HG02852 (cell line): ENCODE measurements around the gene ZNF503.

ENCODE experiments used
- ATAC-seq: cut with Tn5 transposase; IDR thresholded peaks from one replicate; pipeline ENCODE4 v1.9.1; 2021; ENCODE audit warnings: mild to moderate bottlenecking, moderate library complexity; ENCODE audit not compliant: unreplicated experiment

The ZNF503 gene

GRCh38 chr10:75432176-75432575 lies 30.6 kb upstream of the ZNF503 start:
- ATAC-seq: no peak

DNA sequence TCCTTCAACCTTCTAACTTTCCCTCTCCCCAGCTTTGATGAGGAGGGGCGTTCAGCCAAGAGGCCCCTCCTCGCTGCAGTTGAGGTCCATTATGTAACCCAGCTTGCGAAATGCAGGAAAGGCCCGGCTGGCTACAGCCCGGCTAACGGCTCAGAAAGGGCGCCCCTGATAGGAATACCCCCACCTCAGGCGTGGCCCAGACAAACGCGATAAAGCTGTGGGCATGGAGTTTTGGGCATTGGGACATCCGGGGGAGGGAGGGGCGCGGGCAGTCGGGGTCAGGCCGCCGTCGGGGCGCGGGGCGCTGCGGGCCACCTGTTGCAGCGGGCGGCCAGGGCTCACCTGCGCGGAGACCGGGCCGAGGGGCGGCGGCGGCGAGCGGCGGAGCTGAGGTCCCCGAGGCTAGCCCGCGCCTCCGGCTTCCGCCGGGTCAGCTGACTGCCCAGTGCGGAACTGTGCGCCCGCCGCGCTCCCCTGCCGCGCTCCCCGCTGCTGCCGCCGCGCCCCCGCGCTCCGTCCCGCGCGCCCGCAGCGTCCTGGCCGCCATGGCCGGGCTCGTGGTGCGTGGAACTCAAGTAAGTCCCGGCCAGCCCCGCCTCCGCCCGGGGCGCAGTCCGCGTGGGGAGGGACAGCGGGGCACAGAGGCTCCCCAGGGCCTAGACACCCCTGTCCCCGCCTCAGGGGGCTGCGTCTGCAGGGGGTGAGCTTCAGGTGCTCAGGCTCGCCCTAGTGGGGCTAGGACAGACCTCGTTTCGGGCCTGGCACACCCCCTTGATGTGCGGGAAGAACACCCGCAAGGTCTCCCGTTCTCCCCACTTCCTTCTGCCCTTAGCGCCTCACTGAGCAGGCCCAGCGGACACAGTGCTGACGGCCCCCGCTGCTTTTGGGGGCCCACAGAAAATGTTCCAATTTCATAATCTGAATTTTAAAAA lies 29.9 kb upstream of the ZNF503 start, which contains the start of gene LRMDA:
Gene LRMDA, plus strand, starts transcription at position 445 of the 932 bp plus-strand sequence.
- ATAC-seq: no peak

- ATAC-seq: no peak
These were observed 28.6 kb upstream of the ZNF503 start for GRCh38 chr10:75430000-75430763.

DNA sequence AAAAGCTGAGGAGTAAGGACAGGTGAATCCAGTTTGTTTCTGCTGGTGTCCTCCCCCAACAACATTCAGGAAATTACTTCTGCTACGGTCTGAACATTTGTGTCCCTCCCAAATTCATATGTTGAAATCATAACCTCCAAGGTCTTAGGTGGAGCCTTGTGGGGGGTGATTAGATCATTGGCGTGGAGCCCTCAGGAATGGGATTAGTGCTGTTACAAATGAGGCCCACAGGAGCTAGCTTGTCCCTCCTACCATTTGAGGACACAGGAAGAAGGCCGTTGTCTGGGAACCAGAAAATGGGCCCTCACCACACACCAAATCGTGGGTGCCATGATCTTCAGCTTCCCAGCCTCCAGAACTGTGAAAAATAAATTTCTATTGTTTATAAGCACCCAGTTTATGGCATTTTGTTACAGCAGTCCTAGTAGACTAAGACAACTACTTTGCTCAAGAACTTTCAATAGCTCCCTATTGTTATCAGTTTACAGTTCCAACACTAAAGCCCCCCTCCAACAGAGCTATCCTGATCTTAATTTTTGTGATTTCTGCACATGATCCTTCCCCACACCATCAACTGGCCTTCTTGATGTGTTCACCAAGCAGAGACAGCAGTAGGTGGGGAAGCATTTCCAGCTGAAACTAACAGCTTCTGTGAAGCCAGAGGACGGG lies 27.7 kb upstream of the ZNF503 start:
- no peak for ATAC-seq

- ATAC-seq: no peak
These were observed 27.0 kb upstream of the ZNF503 start for GRCh38 chr10:75428434-75429158.

GRCh38 chr10:75427951-75428350 lies 26.4 kb upstream of the ZNF503 start:
- no peak for ATAC-seq

DNA sequence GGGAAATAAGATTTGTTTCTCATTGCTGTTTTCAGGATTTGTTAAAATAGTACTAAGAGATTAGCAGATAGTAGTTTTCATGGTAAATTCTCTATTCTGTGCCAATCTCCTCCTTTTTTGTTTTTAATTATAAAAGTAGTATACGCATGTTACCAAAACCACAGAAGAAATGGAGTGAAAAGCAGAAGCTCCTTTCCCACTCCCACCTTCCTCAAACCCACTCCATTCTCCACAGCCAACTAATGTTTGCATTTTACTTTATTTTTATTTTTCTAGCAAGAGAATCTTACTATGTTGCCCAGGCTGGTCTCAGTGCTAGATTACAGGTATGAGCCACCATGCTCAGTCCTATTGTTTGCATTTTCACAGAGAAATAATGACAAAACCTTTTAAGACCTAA lies 25.3 kb upstream of the ZNF503 start:
- ATAC-seq: no peak

DNA sequence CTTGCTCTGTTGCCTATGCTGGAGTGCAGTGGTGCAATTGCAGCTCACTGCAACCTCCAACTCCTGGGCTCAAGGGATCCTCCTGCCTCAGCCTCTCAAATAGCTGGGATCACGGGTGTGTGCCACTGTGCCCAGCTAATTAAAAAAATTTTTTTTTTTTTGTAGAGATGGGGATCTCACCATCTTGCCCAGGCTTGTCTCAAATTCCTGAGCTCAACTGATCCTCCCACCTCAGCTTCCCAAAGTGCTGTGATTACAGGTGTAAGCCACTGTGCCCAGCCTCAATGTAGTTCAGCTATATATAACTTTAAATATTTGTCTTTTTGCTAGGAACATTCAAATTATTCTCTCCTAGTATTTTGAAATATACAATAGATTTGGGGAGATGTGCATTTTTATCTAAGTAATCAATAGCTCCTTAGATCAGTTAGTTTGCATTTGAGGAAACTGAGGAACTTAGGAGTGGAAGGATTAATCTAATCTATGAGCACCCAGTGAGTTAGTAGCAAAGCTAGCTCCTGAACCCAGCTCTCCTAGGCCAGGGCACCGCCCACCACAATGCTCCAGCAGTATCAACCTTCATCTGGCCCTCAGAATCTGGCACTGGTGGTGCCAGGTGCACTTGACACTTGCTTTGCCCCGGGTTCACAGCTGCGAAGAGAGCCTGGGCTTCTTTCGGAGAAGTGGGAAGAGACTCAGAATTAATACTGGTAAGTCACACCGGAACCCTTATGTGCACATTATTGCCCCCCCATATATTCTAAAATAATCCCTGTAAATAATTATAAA lies 23.9 kb upstream of the ZNF503 start:
- ATAC-seq: no peak

- ATAC-seq: no peak
These were observed 23.0 kb upstream of the ZNF503 start for GRCh38 chr10:75424571-75424970.

DNA sequence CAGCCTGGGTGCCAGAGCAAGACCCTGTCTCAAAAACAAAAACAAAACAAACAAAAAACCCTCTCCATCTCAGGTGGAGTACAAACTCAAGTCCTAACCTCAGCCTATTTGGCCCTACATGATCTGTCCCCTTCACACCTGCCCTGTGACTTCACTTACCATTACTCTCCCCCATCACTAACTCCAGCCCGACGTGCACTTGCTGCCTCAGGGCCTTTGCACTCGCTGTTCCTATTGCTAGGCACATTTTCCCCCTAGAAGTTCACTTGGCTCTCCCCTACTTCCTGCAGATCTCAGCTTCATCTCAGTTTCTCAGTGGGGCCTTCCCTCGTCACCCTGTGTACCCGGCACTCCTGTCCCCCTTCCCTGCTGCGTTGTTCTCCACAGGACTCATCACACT lies 21.3 kb upstream of the ZNF503 start:
- ATAC-seq: no peak

- no peak for ATAC-seq
These were observed 17.1 kb upstream of the ZNF503 start for GRCh38 chr10:75418712-75419111.

GRCh38 chr10:75418293-75418692 lies 16.7 kb upstream of the ZNF503 start:
- no peak for ATAC-seq

- ATAC-seq: no peak
These were observed 16.0 kb upstream of the ZNF503 start for GRCh38 chr10:75417522-75417927.

DNA sequence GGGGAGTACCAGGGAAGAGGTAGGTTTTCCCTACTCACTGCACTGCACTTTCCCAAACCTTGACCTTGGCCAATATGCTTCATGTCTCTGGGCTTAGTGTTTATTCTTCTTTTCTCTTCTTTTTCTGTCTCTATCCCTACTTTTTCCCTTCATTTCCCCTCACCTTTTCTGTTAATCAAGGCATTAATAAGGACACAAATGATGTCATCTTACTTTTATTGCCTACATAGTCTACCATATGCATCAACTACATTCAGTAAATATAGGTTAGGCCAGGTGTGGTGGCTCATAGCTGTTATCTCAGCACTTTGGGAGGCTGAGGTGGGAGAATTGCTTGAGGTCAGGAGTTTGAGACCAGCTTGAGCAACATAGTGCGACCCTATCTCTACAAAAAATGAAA lies 13.0 kb upstream of the ZNF503 start:
- no peak for ATAC-seq

DNA sequence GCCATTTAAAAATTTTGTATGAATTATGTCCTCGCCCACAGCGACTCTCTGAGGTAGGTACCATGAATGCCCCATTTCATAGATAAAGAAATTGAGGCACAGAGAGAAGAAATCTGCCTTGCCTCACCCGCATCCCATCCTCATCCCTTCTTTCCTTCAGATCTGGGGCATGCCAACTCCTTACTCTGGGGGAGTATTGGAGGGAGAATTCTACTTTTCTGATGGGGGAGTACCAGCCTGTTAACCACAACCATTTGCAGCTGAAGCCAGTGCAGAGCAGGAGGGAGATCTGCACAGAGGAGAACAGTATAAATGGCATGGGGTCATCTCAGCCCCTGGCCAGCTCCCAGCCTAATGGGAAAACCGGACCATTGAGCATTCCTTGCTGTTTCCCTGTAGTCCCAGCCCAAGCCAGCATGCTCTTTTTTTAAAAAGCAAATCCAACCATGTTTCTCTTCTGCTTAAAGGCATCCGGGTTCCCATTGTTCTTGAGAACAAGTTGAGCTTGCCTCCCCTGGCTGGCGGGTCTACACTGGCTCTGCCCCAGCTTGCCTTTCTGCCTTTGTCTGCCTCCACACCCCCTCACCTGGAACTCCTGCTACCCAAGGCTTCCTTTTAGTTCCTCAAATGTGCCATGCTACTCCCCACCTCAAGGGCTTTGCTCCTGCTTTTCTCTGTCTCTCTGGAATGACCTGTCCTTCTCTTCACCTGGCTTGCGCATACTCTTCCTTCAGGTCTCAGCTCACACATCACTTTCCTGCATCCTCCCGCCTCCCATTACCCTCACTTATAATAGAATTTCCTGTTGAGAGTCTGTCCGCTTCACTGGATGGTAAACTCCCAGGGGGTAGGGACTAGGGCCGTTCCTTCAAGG lies 8.8 kb upstream of the ZNF503 start:
- ATAC-seq: no peak

DNA sequence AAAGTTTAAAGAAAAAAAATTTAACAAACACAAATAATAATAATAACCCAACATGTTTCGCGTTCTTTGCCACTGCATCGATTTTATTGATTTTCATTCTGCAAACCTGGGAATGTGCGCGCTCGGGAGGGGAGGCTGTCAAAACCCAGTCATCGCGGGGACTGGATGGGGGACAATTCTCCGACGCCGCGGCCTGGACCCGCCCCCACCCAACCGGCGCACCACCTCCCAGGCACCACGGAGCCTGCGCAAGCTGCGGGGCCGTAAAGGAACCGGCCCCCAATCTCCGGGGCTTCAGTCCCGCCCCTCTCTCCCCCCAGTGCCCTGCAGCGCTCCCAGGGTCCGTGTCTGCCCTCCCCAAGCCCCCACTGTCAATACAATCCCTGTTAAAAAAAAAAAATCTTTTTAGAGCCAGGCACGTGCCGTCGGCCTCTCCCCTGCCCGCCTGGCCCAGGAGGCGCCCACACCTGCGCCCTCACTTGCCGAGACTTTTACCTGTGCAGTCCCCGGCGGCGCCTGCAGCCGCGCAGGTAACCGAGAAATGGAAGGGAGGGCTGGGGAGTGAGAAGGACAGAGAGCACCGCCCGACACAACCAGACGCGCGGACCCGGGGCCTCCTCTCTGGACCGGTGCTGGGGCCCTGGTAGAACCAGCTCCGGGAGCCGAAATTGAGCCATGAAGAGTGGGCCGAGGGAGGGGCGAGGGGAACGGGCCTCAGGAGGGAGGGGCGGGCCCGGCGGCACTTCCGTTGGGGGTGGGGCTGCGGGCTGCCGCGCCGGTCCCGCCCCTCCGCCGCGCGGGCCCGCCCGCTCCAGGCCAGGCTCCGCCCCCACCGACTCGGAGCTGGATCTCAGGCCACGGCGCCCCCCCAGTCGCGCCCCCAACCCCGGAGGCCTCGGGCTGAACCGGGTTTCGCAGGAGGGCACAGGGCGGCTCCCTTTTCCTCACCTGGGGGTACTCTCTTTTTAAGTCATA lies 7.6 kb upstream of the ZNF503 start:
- no peak for ATAC-seq

DNA sequence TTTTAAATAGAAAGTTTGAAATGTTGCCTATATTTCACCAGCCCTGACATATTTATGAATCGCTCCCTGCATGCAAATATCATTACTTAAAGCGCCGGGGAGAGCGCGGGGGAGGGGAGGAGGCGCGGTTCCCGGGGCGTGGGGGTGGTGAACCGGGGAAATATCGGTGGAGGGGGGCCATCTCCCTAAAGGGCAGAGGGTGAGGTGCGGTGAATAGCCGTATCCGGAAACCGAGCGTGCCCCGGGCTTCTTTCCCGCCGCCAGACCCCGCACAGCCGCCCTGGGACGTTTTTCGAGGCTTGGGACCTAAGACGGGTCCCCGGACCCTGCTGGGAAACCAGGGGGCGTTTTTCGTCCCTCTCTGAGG lies 6.9 kb upstream of the ZNF503 start:
- no peak for ATAC-seq
